SU-DHL-6 (cell line): ENCODE measurements around the gene CLK2.

Experiments used
- CTCF ChIP-seq: fragments of 200-600 bp; sonication (generic); IDR thresholded peaks from one replicate; pipeline ENCODE4 v1.5.1; 2017; ENCODE audit warnings: antibody characterized with exemption, mild to moderate bottlenecking, low read length, moderate library complexity; ENCODE audit not compliant: insufficient read depth, poor library complexity, severe bottlenecking
- EZH2phosphoT487 ChIP-seq: fragments of 200-600 bp; sonication (generic), shearing (Covaris generic); conservative IDR thresholded peaks from 2 replicates; pipeline ENCODE4 v1.6.1; 2018; ENCODE audit warnings: mild to moderate bottlenecking, antibody characterized with exemption, low read length, moderate library complexity, mixed read lengths

GRCh38 chr1:155318082-155318481 is 44.8 kb upstream of the CLK2 start:
- no peak for TF ChIP-seq CTCF
- TF ChIP-seq EZH2phosphoT487: no peak
